ENCODE results near the gene TP63.
"Not testable (repeated sequence)": the region's sequence is repeated elsewhere in the genome, so short reads cannot be mapped to it uniquely, and the experiment has no call there.

TP63 gene

GRCh38 chr3:189625071-189625470 lies 6.1 kb upstream of the TP63 start:
- in situ Hi-C loops (cut with MboI; ENCODE audit: low sequenced_read_pairs) = no loop called here

- in situ Hi-C loops (cut with MboI; ENCODE audit: low sequenced_read_pairs) = no loop called here
Observed at GRCh38 chr3:189625572-189625971, 5.6 kb upstream of the TP63 start.

- in situ Hi-C loops (cut with MboI; ENCODE audit: low sequenced_read_pairs) = no loop called here
Observed at GRCh38 chr3:189626286-189626685, 4.9 kb upstream of the TP63 start.

GRCh38 chr3:189629803-189630455 lies 1.3 kb upstream of the TP63 start:
- in situ Hi-C loops (cut with MboI; ENCODE audit: low sequenced_read_pairs) = no loop called here

- in situ Hi-C loops (cut with MboI; ENCODE audit: low sequenced_read_pairs) = no loop called here
Observed at GRCh38 chr3:189630767-189631372, 319 bp upstream of the TP63 start.

GRCh38 chr3:189631409-189631808 lies 220 bp downstream of the TP63 start:
- in situ Hi-C loops (cut with MboI; ENCODE audit: low sequenced_read_pairs) = no loop called here

GRCh38 chr3:189632242-189632641 lies 1.1 kb downstream of the TP63 start:
- in situ Hi-C loops (cut with MboI; ENCODE audit: low sequenced_read_pairs) = no loop called here

GRCh38 chr3:189635339-189635738 lies 4.2 kb downstream of the TP63 start:
- in situ Hi-C loops (cut with MboI; ENCODE audit: low sequenced_read_pairs) = no loop called here

- in situ Hi-C loops (cut with MboI; ENCODE audit: low sequenced_read_pairs) = no loop called here
Observed at GRCh38 chr3:189636048-189636447, 4.9 kb downstream of the TP63 start.

GRCh38 chr3:189637750-189638149 lies 6.6 kb downstream of the TP63 start:
- in situ Hi-C loops (cut with MboI; ENCODE audit: low sequenced_read_pairs) = no loop called here

- in situ Hi-C loops (cut with MboI; ENCODE audit: low sequenced_read_pairs) = no loop called here
Observed at GRCh38 chr3:189638276-189639031, 7.3 kb downstream of the TP63 start.

- in situ Hi-C loops (cut with MboI; ENCODE audit: low sequenced_read_pairs) = no loop called here
Observed at GRCh38 chr3:189641776-189642175, 10.6 kb downstream of the TP63 start.

GRCh38 chr3:189646853-189647542 lies 15.8 kb downstream of the TP63 start:
- in situ Hi-C loops (cut with MboI; ENCODE audit: low sequenced_read_pairs) = no loop called here

GRCh38 chr3:189652042-189652441 lies 20.9 kb downstream of the TP63 start:
- in situ Hi-C loops (cut with MboI; ENCODE audit: low sequenced_read_pairs) = no loop called here

GRCh38 chr3:189655617-189656016 lies 24.4 kb downstream of the TP63 start:
- in situ Hi-C loops (cut with MboI; ENCODE audit: low sequenced_read_pairs) = no loop called here

- in situ Hi-C loops (cut with MboI; ENCODE audit: low sequenced_read_pairs) = no loop called here
Observed at GRCh38 chr3:189659571-189659970, 28.4 kb downstream of the TP63 start.

GRCh38 chr3:189664311-189664710 lies 33.1 kb downstream of the TP63 start:
- in situ Hi-C loops (cut with MboI; ENCODE audit: low sequenced_read_pairs) = no loop called here

GRCh38 chr3:189672346-189672745 lies 41.2 kb downstream of the TP63 start:
- in situ Hi-C loops (cut with MboI; ENCODE audit: low sequenced_read_pairs) = not testable (repeated sequence)

- in situ Hi-C loops (cut with MboI; ENCODE audit: low sequenced_read_pairs) = no loop called here
Observed at GRCh38 chr3:189673535-189673934, 42.3 kb downstream of the TP63 start.

- in situ Hi-C loops (cut with MboI; ENCODE audit: low sequenced_read_pairs) = no loop called here
Observed at GRCh38 chr3:189674249-189674913, 43.2 kb downstream of the TP63 start.

GRCh38 chr3:189677667-189678066 lies 46.5 kb downstream of the TP63 start:
- in situ Hi-C loops (cut with MboI; ENCODE audit: low sequenced_read_pairs) = no loop called here
